ENCODE results near the gene NXT2.
"Not testable (repeated sequence)": the region's sequence is repeated elsewhere in the genome, so short reads cannot be mapped to it uniquely, and the experiment has no call there.

NXT2 gene

GRCh38 chrX:109553862-109554261 is 17.2 kb downstream of the NXT2 start:
- intact Hi-C loops (cut with micrococcal nuclease), result no loop called here
- no peaks in the 10 kb centered on the region for H3K4me1 Mint-ChIP-seq (ENCODE audit: low read depth)
- no peak overlapping the region for H3K4me3 Mint-ChIP-seq
- H3K27me3 Mint-ChIP-seq, result no peaks in the 10 kb centered on the region
- H3K9me3 Mint-ChIP-seq, result peaks cover 18% of the 10 kb centered on the region
- H3K36me3 Mint-ChIP-seq (ENCODE audit: low read depth), result no peaks in the 10 kb centered on the region
- H3K27ac Mint-ChIP-seq, result no peak overlapping the region

GRCh38 chrX:109576083-109576482 is 39.4 kb downstream of the NXT2 start:
- intact Hi-C loops (cut with micrococcal nuclease); H3K27ac Mint-ChIP-seq; H3K4me3 Mint-ChIP-seq; H3K36me3 Mint-ChIP-seq (ENCODE audit: low read depth); H3K27me3 Mint-ChIP-seq: not testable (repeated sequence)
- Mint-ChIP-seq H3K4me1 (ENCODE audit: low read depth) (peaks cover 10% of the 10 kb centered on the region), H3K9me3 (peaks cover 24% of the 10 kb centered on the region)

GRCh38 chrX:109577055-109577454 is 40.4 kb downstream of the NXT2 start:
- H3K4me1 Mint-ChIP-seq (ENCODE audit: low read depth), result peaks cover 10% of the 10 kb centered on the region
- intact Hi-C loops (cut with micrococcal nuclease), result no loop called here
- H3K9me3 Mint-ChIP-seq, result peaks cover 24% of the 10 kb centered on the region
- no peak overlapping the region for H3K27ac Mint-ChIP-seq
- H3K27me3 Mint-ChIP-seq, result no peaks in the 10 kb centered on the region
- H3K4me3 Mint-ChIP-seq, result no peak overlapping the region
- no peaks in the 10 kb centered on the region for H3K36me3 Mint-ChIP-seq (ENCODE audit: low read depth)

DNA sequence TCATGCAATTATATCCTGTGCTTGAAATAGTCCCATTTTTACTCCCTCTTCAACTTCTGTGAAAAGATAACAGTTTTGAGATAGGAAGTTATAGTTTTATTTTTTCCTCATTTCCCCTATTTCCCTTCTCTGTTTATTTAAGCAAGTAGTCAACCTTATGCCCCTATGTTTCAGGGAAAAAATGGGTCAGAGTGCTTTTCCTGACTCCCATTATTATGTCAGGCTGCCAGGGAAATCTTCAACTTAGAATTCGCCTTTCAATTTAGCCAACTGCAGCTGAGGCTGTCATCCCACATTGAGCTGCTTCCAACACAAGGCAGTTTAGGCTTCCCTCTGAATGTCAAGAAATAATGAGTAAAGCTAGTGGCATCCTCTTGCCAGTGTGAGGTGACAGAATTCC is 42.3 kb downstream of the NXT2 start:
- intact Hi-C loops (cut with micrococcal nuclease), result no loop called here
- Mint-ChIP-seq H3K4me1 (ENCODE audit: low read depth) (peaks cover 5% of the 10 kb centered on the region), H3K27ac (no peak overlapping the region), H3K27me3 (no peaks in the 10 kb centered on the region), H3K9me3 (peaks cover 16% of the 10 kb centered on the region), H3K4me3 (no peak overlapping the region), H3K36me3 (ENCODE audit: low read depth) (no peaks in the 10 kb centered on the region)

GRCh38 chrX:109585488-109585887 is 48.8 kb downstream of the NXT2 start:
- no peaks in the 10 kb centered on the region for H3K27me3 Mint-ChIP-seq
- no peaks in the 10 kb centered on the region for H3K4me1 Mint-ChIP-seq (ENCODE audit: low read depth)
- no peak overlapping the region for H3K27ac Mint-ChIP-seq
- no peaks in the 10 kb centered on the region for H3K36me3 Mint-ChIP-seq (ENCODE audit: low read depth)
- no peak overlapping the region for H3K4me3 Mint-ChIP-seq
- H3K9me3 Mint-ChIP-seq, result no peaks in the 10 kb centered on the region
- intact Hi-C loops (cut with micrococcal nuclease), result no loop called here

DNA sequence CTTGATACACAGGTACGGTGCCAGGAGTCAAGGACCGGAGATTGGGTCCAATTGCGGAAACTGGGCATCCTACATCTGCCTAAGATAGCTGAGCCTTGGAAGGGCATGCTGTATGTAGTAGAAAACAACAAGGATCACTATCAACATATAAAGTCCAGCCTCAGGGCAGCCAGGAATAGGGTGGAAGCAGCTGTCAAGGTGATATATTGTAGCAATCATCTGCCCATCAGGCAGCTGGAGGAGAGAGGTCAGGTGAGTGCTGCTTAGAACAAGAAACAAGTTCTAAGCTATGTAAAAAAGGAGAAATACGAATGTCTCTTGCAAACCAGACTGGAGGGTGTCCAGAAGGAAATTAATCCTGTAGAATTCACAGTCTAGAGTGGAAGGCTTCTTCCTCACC is 53.5 kb downstream of the NXT2 start:
- no peaks in the 10 kb centered on the region for H3K36me3 Mint-ChIP-seq (ENCODE audit: low read depth)
- intact Hi-C loops (cut with micrococcal nuclease), result no loop called here
- no peak overlapping the region for H3K27ac Mint-ChIP-seq
- no peaks in the 10 kb centered on the region for H3K4me1 Mint-ChIP-seq (ENCODE audit: low read depth)
- H3K27me3 Mint-ChIP-seq, result no peaks in the 10 kb centered on the region
- no peak overlapping the region for H3K4me3 Mint-ChIP-seq
- H3K9me3 Mint-ChIP-seq, result no peaks in the 10 kb centered on the region
